ENCODE data around the gene SCRN1. TPM values are rescaled to one million over a fixed set of nuclear protein-coding genes. Genes with fewer than 3 reads are reported as not detected.

Gene SCRN1
- total and polyA plus RNA-seq, 2 experiments from 2014 or later = 58.8 to 80.0 TPM

DNA sequence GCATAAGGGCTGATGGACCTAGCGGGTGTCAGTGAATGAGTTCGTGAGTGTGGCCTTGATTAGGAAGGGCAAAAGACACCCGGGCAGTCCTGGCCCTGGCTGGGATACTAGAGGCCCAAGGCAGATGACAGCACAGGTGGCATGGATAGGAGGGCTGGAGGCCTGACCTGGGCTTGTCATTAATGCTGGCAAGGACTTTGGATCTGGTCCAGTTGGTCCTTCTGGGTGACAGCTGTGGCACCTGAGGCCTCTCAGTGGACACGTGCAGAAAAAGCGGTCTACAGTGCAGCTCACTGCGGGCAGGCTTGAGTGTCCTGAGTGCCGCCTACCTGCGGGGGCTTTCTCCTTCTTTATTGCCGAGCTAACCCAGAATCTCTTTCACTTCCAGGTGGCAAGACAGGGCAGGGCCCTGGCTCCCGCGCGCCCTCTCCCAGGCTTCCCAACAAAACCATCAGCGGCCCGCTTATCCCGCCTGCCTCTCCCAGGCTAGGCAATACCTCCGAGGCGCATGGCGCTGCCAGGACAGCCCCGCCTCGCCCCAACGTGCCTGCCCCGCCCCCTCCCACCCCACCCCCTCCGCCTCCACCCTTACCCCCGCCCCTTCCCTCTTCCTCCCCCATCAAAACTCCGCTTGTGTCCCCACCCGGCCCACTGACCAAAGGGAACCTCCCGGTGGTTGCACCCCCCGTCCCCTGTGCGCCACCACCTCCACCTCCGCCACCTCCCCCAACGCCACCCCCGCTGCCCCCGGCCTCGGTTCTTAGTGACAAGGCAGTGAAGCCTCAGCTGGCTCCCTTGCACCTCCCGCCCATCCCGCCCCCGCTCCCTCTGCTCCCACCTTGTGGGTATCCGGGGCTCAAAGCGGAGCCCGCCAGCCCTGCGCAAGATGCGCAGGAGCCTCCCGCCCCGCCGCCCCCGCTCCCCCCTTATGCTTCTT lies 105.9 kb downstream of the SCRN1 start:
- Histone ChIP-seq H3K9me2 (ENCODE audit: insufficient read depth) (no peaks in the 10 kb centered on the region), H3K4me3 (no peak overlapping the region), H3K79me2 (ENCODE audit: insufficient read depth) (no peaks in the 10 kb centered on the region), H3K9me3 (ENCODE audit: low read depth) (no peaks in the 10 kb centered on the region), H3K36me3 (ENCODE audit: low read depth) (no peaks in the 10 kb centered on the region), H4K20me1 (ENCODE audit: insufficient read depth) (no peaks in the 10 kb centered on the region), H2AFZ (no peak overlapping the region), H3K27ac (no peak overlapping the region), H3K4me1 (ENCODE audit: insufficient read depth) (no peaks in the 10 kb centered on the region), H3K27me3 (replicated peaks; ENCODE audit: insufficient read depth) (no peaks in the 10 kb centered on the region), H3K4me2 (ENCODE audit: unreplicated experiment) (no peak overlapping the region), H3K9ac (no peak overlapping the region), H3F3A (ENCODE audit: insufficient read depth) (peaks cover 14% of the 10 kb centered on the region; the same call in 1 of the 2 replicates)
- DNase-seq = no peak
- in situ Hi-C loops (cut with MboI) = no loop called here
- TF ChIP-seq EZH2phosphoT487 (IDR thresholded peaks at IDR 0.05; ENCODE audit: insufficient read depth, low read depth) (no peak), EZH2 (IDR thresholded peaks at IDR 0.05; ENCODE audit: insufficient read depth, poor library complexity, severe bottlenecking) (no peak)
- 32 to 57% methylated on average over 9 to 46 of the region's 46 CpGs for WGBS, 2 experiments (ENCODE audit: low coverage in 1 of 2, low lambda C conversion rate in 2 of 2, missing lambda C conversion rate in 2 of 2)

GRCh38 chr7:29882481-29882880 lies 107.1 kb downstream of the SCRN1 start:
- Histone ChIP-seq H3K9me3 (ENCODE audit: low read depth) (no peaks in the 10 kb centered on the region), H3K27me3 (replicated peaks; ENCODE audit: insufficient read depth) (no peaks in the 10 kb centered on the region; the same call in 1 of the 2 replicates), H3F3A (ENCODE audit: insufficient read depth) (peaks cover 14% of the 10 kb centered on the region; the same call in 1 of the 2 replicates), H3K4me3 (no peak overlapping the region), H2AFZ (no peak overlapping the region), H4K20me1 (ENCODE audit: insufficient read depth) (no peaks in the 10 kb centered on the region), H3K36me3 (ENCODE audit: low read depth) (no peaks in the 10 kb centered on the region), H3K27ac (no peak overlapping the region), H3K4me2 (ENCODE audit: unreplicated experiment) (no peak overlapping the region), H3K79me2 (ENCODE audit: insufficient read depth) (no peaks in the 10 kb centered on the region), H3K9me2 (ENCODE audit: insufficient read depth) (no peaks in the 10 kb centered on the region), H3K4me1 (ENCODE audit: insufficient read depth) (no peaks in the 10 kb centered on the region), H3K9ac (no peak overlapping the region)
- no peak for DNase-seq
- TF ChIP-seq EZH2phosphoT487 (IDR thresholded peaks at IDR 0.05; ENCODE audit: insufficient read depth, low read depth) = no peak
- no peak for TF ChIP-seq EZH2 (IDR thresholded peaks at IDR 0.05; ENCODE audit: insufficient read depth, poor library complexity, severe bottlenecking)
- 87 to 92% methylated on average over 1 of the region's 1 CpG for WGBS, 2 experiments (ENCODE audit: low coverage in 1 of 2, low lambda C conversion rate in 2 of 2, missing lambda C conversion rate in 2 of 2)
- in situ Hi-C loops (cut with MboI) = no loop called here

DNA sequence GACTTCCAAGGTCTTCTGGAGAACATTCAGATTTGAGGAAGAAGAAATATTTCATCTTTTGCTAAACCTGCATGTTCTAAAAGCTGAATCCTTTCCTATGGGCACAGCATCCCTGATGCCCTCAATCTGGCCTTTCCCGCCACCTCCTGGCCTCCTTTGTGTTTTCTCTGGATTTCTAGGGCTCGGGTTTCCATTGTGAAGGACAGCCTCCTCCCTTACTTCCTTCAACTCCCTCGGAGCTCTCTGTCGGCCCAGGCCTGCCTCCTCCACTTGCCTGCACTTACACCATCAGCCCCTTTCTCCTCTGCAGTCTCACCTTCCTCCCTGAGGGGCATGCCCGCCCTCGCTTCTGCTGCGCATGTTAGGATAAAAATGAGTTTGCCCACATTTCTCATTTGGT lies 107.9 kb downstream of the SCRN1 start:
- Histone ChIP-seq H3K9me2 (ENCODE audit: insufficient read depth) (no peaks in the 10 kb centered on the region), H4K20me1 (ENCODE audit: insufficient read depth) (no peaks in the 10 kb centered on the region), H3K36me3 (ENCODE audit: low read depth) (no peaks in the 10 kb centered on the region), H3K27me3 (replicated peaks; ENCODE audit: insufficient read depth) (no peaks in the 10 kb centered on the region; the same call in 1 of the 2 replicates), H3K4me1 (ENCODE audit: insufficient read depth) (no peaks in the 10 kb centered on the region), H3F3A (ENCODE audit: insufficient read depth) (peaks cover 14% of the 10 kb centered on the region; the same call in 1 of the 2 replicates), H3K4me3 (no peak overlapping the region), H3K9ac (no peak overlapping the region), H3K9me3 (ENCODE audit: low read depth) (no peaks in the 10 kb centered on the region), H3K27ac (no peak overlapping the region), H3K4me2 (ENCODE audit: unreplicated experiment) (no peak overlapping the region), H3K79me2 (ENCODE audit: insufficient read depth) (no peaks in the 10 kb centered on the region), H2AFZ (no peak overlapping the region)
- in situ Hi-C loops (cut with MboI) = no loop called here
- no peak for DNase-seq
- 88% methylated on average over 7 of the region's 7 CpGs for WGBS, 2 experiments (ENCODE audit: low coverage in 1 of 2, low lambda C conversion rate in 2 of 2, missing lambda C conversion rate in 2 of 2)
- TF ChIP-seq EZH2phosphoT487 (IDR thresholded peaks at IDR 0.05; ENCODE audit: insufficient read depth, low read depth) (no peak), EZH2 (IDR thresholded peaks at IDR 0.05; ENCODE audit: insufficient read depth, poor library complexity, severe bottlenecking) (no peak)

- Histone ChIP-seq H3K4me3 (no peak overlapping the region), H3F3A (ENCODE audit: insufficient read depth) (peaks cover 14% of the 10 kb centered on the region; the same call in 1 of the 2 replicates), H3K4me2 (ENCODE audit: unreplicated experiment) (no peak overlapping the region), H3K4me1 (ENCODE audit: insufficient read depth) (no peaks in the 10 kb centered on the region), H3K9ac (no peak overlapping the region), H3K9me2 (ENCODE audit: insufficient read depth) (no peaks in the 10 kb centered on the region), H3K36me3 (ENCODE audit: low read depth) (no peaks in the 10 kb centered on the region), H3K79me2 (ENCODE audit: insufficient read depth) (no peaks in the 10 kb centered on the region), H3K27me3 (replicated peaks; ENCODE audit: insufficient read depth) (no peaks in the 10 kb centered on the region; the same call in 1 of the 2 replicates), H3K27ac (no peak overlapping the region), H2AFZ (no peak overlapping the region), H3K9me3 (ENCODE audit: low read depth) (no peaks in the 10 kb centered on the region), H4K20me1 (ENCODE audit: insufficient read depth) (no peaks in the 10 kb centered on the region)
- 26 to 32% methylated on average over 2 of the region's 2 CpGs for WGBS, 2 experiments (ENCODE audit: low coverage in 1 of 2, low lambda C conversion rate in 2 of 2, missing lambda C conversion rate in 2 of 2)
- TF ChIP-seq EZH2phosphoT487 (IDR thresholded peaks at IDR 0.05; ENCODE audit: insufficient read depth, low read depth) = no peak
- TF ChIP-seq EZH2 (IDR thresholded peaks at IDR 0.05; ENCODE audit: insufficient read depth, poor library complexity, severe bottlenecking) = no peak
- peak; percentile 65 for DNase-seq
- in situ Hi-C loops (cut with MboI) = no loop called here
Observed at GRCh38 chr7:29879609-29880008, 110.0 kb downstream of the SCRN1 start.
